IMR-90 (cell line): ENCODE results near the gene TNNC1.

Experiments used
- POLR2A ChIP-seq: IDR thresholded peaks from 2 replicates; pipeline ENCODE4 v1.6.1; 2012; ENCODE audit warnings: mild to moderate bottlenecking, low read depth, low read length
- TF ChIP-seq, protein P1 (sequence below): conservative IDR thresholded peaks from 2 replicates; pipeline ENCODE4 v1.5.1; 2012; ENCODE audit warnings: mild to moderate bottlenecking, low read depth, low read length, improper control_type of control experiment

DNA sequence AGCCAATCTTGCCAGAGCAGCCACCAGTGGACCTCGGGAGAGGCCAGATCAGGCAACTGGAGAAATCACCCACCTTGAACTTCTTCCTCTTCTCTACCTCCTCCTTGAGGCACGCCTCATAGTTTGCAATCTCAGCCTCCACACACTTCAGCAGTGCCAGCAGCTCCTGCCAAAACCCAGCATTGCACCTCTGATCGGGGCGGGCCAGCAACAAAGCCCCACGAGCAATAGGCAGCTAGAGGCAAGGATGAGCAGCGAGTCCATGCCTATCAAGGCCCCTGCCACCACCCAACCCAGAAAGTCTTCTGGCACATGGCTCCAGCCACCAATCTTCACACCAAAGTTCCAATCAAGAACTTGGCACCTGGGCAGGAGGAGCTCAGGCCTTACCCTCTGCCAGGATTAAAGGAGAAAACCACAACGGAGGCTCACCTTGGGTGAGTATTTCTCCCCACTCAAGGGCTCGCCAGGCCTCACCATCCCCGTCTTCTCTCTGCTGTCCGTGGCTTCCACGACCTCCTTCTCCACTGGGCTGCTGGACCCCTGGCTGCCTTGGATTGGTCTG, 51.1 kb downstream of the TNNC1 start:
- TF ChIP-seq POLR2A: no peak
- TF ChIP-seq, protein P1, sequence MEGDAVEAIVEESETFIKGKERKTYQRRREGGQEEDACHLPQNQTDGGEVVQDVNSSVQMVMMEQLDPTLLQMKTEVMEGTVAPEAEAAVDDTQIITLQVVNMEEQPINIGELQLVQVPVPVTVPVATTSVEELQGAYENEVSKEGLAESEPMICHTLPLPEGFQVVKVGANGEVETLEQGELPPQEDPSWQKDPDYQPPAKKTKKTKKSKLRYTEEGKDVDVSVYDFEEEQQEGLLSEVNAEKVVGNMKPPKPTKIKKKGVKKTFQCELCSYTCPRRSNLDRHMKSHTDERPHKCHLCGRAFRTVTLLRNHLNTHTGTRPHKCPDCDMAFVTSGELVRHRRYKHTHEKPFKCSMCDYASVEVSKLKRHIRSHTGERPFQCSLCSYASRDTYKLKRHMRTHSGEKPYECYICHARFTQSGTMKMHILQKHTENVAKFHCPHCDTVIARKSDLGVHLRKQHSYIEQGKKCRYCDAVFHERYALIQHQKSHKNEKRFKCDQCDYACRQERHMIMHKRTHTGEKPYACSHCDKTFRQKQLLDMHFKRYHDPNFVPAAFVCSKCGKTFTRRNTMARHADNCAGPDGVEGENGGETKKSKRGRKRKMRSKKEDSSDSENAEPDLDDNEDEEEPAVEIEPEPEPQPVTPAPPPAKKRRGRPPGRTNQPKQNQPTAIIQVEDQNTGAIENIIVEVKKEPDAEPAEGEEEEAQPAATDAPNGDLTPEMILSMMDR: no peak
